Epithelial cell of esophagus (primary cell): ENCODE results near the gene ZBTB20.
A peak's percentile ranks its signal among the peaks of the same experiment; 100 is the strongest.

Source experiments
- DNase-seq: peaks from one replicate; pipeline ENCODE4 v3.0.0; 2010; ENCODE audit warnings: low read depth
- H3K4me3 ChIP-seq: 2 replicates; pipeline ENCODE4 v1.5.1; 2011; ENCODE audit warnings: mild to moderate bottlenecking, low read length, control low read depth
- TF ChIP-seq, protein P1 (sequence below): IDR thresholded peaks from 2 replicates; pipeline ENCODE4 v1.5.1; 2011; ENCODE audit warnings: low read depth, mild to moderate bottlenecking, low read length, control low read depth, inconsistent platforms; ENCODE audit not compliant: insufficient read depth; ENCODE audit errors: missing control alignments

The ZBTB20 gene

DNA sequence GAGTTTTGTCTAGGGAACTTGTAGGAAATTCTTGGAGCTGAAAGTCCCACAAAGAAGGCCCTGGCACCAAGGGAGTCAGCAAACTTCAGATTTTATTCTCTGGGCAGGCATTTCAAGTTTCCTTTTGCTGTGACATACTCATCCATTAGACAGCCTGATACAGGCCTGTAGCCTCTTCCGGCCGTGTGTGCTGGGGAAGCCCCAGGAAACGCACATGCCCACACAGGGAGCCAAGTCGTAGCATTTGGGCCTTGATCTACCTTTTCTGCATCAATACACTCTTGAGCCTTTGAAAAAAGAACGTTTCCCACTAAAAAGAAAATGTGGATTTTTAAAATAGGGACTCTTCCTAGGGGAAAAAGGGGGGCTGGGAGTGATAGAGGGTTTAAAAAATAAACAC lies 838.3 kb downstream of the ZBTB20 start:
- DNase-seq = no peak
- TF ChIP-seq, protein P1, sequence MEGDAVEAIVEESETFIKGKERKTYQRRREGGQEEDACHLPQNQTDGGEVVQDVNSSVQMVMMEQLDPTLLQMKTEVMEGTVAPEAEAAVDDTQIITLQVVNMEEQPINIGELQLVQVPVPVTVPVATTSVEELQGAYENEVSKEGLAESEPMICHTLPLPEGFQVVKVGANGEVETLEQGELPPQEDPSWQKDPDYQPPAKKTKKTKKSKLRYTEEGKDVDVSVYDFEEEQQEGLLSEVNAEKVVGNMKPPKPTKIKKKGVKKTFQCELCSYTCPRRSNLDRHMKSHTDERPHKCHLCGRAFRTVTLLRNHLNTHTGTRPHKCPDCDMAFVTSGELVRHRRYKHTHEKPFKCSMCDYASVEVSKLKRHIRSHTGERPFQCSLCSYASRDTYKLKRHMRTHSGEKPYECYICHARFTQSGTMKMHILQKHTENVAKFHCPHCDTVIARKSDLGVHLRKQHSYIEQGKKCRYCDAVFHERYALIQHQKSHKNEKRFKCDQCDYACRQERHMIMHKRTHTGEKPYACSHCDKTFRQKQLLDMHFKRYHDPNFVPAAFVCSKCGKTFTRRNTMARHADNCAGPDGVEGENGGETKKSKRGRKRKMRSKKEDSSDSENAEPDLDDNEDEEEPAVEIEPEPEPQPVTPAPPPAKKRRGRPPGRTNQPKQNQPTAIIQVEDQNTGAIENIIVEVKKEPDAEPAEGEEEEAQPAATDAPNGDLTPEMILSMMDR = no peak
- no peak overlapping the region for H3K4me3 ChIP-seq

DNA sequence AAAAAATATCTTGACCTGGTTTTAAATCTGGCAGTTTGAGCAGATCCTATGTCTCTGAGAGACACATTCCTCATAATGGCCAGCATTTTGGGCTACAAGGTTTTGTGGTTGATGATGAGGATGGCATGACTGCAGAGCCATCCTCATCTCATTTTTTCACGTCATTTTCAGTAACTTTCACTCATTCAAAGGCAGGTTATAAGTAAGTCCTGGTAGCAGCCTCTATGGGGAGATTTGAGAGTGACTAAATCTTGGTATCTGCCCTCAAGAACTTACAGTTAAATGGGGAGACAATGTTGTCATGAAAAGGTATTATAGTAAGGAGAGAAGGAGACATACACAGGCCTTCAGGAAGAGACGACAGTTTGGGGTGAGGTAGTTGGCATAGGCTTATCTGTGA lies 838.7 kb downstream of the ZBTB20 start:
- TF ChIP-seq, protein P1 = no peak
- no peak for DNase-seq
- no peak overlapping the region for H3K4me3 ChIP-seq

DNA sequence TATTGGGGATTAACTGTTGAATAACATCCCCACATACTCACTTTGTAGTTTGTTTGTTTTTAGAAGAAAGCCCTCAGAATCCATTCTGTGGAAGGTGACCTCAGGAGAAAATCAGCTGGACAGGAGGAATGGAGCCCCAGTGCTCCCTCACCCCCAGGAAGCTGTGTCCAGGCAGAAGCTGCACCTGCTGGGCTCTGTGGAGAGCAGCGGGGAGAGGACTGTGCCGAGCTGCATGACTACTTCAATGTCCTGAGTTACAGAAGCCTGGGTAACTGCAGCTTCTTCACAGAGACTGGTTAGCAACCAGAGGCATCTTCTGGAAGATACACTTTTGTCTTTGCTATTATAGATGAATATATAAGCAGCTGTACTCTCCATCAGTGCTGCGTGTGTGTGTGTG lies 839.3 kb downstream of the ZBTB20 start:
- no peak overlapping the region for H3K4me3 ChIP-seq
- no peak for DNase-seq
- TF ChIP-seq, protein P1 = no peak

DNA sequence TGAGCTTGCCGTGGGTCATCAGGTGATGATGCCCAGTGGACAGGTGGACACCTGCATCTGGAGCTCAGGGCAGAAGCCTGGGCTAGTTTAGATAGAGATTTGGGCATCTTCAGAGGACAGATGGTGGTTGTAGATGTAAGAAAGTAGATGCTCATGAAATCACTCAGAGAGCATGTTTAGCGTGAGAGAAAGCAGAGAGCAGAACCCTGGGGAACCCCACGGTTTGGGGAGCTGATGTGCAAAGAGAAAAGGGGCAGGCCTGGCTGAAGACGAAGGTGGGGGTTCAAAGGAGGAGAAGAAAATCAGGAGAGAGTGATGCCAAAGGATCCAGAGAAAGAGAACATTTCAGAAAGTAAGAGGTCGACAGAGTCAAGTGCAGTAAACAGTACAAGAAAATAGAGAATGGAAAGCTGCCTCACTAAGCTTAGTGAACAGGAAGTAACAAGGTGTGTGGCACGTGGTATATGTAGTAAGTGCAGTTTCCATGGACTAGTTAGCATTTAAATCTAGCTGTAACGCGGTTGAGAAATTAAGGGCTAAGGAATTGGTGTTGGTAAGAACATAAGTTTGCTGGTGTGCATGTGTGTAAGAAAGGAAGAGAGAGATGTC lies 839.8 kb downstream of the ZBTB20 start:
- DNase-seq = no peak
- H3K4me3 ChIP-seq = no peak overlapping the region
- TF ChIP-seq, protein P1 = no peak

DNA sequence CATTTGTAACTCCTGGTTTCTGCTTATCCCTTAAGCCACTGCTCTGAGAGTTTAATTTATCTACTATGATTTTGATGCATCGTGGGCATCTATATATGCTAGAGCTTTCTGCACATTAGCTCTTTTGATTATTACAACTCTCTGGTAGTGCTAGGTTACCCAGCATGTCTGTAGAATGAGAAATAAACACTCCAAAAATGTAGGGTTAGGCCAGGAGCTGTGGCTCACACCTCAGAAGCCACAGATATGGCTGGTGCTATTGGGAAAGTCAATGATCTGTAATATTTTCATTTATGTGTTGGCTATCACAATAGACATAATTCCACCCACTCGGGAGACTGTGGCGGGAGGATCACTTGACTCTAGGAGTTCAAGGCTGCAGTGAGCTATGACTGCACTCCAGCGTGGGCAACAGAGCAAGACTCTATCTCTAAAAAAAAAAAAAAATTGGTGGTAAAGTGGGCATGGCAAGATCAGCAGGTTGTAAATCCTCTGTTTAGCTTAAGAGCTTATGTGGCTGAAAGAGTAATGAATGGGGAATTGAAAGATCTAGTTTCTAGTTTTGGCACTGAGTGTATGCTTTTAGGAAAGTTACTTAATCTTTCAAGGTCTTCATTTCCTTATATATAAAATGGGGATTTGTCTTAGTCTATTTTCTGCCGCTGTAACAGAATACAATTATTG lies 847.0 kb downstream of the ZBTB20 start:
- DNase-seq = no peak
- H3K4me3 ChIP-seq = no peak overlapping the region
- TF ChIP-seq, protein P1 = no peak

DNA sequence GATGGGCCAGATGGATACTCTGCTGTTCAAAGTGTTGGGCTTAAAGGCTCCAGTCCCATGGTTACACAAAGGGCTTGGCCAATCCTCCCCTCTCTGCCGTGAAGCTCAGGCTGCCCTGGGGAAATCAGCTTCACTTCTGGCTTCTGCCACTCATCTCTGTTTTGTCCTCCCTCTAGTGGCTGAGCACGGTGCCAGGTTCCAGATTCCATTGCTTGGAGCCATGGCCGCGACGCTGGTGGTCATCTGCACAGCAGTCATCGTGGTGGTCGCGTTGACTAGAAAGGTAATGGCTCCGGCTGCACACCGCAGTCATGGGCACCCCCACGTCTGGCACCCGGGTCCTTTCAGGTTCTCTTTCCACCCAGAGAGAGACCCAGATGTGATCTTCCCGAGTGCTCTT lies 847.7 kb downstream of the ZBTB20 start:
- peak; percentile 22 for DNase-seq
- TF ChIP-seq, protein P1 = peak; percentile 41
- H3K4me3 ChIP-seq = no peak overlapping the region

DNA sequence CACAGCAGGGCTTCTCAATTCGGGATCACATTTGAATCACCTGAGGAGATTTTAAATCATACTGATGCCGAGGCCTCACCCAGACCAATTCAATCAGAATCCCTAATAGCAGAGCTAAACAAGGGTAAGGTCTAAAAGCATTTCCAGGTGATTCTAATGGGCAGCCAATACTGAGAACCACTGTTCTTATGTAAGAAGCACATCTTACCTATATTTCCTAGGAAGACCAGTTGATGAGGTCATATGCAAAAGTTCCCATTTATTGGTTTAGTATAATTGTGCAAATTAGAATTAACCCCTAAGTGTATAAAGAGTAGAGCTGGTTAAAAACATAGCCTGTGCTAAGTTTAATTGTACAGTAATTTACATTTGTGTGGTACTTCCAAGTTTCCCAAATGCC lies 851.1 kb downstream of the ZBTB20 start:
- TF ChIP-seq, protein P1 = no peak
- DNase-seq = no peak
- H3K4me3 ChIP-seq = no peak overlapping the region
